C4-2B (cell line): Measurements from ENCODE around the gene DVL1.
"Not testable (repeated sequence)": the region's sequence is repeated elsewhere in the genome, so short reads cannot be mapped to it uniquely, and the experiment has no call there.

ENCODE experiments used
- H3K27ac ChIP-seq: fragments of 450-650 bp; 2 replicates; pipeline ENCODE4 v1.5.1; 2017
- ZFX ChIP-seq: fragments of 450-650 bp; IDR thresholded peaks from 2 replicates; pipeline ENCODE4 v1.6.1; 2017
- TF ChIP-seq, protein P1 (sequence below): fragments of 450-650 bp; conservative IDR thresholded peaks from 2 replicates; pipeline ENCODE4 v1.5.1; 2017; ENCODE audit warnings: mild to moderate bottlenecking

DVL1 gene

DNA sequence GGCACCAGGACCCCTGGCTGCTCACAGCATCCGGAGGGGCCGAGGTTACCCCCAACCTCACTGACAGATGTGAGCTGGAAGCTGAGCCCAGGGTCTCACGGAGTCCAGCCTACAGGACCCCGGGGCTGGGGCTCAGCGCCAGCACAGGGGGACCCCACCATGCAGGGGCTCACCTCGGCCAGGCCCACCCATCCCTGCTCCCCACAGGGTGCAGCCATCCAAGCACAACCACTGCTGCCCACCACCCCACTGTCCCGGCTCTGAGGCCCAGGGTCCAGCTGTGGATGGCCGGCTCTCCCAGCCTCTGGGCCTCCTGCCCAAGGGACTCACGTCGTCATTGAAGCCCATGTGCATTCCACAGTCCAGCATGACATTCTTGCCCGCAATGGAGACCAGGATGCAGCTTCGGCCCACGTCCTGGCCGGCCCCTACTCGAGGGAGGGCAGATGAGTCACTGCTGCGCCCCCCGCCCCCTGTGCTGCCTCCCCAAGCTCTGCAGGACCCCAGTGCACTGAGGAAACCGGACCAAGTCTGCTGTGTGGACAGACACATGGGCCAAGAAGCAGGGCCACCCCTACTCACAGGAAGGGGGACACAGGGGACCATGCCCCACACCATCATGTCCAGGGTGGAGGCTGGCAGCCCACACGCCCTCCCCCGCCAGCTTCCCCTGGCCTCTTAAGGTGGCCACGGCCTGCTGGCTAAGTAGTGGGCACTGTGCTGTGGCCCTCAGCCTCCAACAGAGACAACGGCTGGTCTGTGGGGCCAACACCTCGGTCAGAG is 28.4 kb downstream of the DVL1 start:
- no peak for TF ChIP-seq ZFX
- TF ChIP-seq, protein P1, sequence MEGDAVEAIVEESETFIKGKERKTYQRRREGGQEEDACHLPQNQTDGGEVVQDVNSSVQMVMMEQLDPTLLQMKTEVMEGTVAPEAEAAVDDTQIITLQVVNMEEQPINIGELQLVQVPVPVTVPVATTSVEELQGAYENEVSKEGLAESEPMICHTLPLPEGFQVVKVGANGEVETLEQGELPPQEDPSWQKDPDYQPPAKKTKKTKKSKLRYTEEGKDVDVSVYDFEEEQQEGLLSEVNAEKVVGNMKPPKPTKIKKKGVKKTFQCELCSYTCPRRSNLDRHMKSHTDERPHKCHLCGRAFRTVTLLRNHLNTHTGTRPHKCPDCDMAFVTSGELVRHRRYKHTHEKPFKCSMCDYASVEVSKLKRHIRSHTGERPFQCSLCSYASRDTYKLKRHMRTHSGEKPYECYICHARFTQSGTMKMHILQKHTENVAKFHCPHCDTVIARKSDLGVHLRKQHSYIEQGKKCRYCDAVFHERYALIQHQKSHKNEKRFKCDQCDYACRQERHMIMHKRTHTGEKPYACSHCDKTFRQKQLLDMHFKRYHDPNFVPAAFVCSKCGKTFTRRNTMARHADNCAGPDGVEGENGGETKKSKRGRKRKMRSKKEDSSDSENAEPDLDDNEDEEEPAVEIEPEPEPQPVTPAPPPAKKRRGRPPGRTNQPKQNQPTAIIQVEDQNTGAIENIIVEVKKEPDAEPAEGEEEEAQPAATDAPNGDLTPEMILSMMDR = no peak
- peak overlapping the region; percentile 10 for H3K27ac ChIP-seq

- no peak for TF ChIP-seq ZFX
- TF ChIP-seq, protein P1 = no peak
- H3K27ac ChIP-seq = peak overlapping the region; percentile 69; the same call in 1 of the 2 replicates
Measured at GRCh38 chr1:1319646-1319941, 29.6 kb downstream of the DVL1 start.

DNA sequence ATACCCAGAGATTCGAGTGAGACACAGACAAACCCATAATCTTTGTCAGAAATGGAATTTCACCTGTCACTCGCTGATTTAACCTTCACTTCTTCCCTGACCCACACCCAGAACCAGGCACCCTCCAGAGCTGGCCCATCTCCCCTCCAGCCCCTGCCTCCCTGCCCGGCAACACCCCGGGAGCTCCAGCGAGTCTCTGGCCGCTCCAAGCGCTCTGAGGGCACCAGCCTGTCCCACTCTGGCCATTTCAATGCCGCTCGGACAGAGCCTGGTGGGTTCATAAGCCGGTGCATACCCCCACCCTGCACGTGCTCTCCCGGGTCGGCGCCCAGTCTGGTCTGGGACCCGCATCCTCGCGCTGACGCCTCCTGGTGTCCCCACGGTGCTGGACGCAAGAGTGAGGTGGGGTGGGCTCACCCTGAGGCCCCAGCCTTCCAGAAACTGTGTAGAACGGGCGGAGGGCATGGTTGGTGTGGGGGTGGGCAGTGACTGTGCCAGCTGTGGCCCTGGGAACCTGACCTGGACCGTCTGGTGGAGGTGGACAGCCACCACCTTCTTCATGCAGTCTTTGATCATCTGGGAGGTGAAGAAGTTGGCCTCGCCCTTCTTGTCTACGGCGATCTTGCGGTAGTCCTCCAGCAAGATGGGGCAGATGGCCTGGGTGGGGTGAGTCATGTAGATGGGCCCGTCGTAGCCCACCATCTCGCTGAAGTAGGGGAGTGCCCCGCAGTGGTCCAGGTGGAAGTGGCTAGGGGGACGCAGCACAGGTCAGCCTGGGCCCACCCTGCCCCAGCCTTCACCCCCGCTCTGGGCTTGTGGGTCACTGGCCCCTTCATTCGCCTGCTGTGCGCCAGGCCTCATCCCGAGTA is 30.2 kb downstream of the DVL1 start:
- H3K27ac ChIP-seq = peak overlapping the region; percentile 69
- TF ChIP-seq, protein P1 = no peak
- no peak for TF ChIP-seq ZFX

- peak overlapping the region; percentile 69 for H3K27ac ChIP-seq
- TF ChIP-seq ZFX = no peak
- TF ChIP-seq, protein P1 = no peak
Measured at GRCh38 chr1:1318131-1318652, 31.0 kb downstream of the DVL1 start.

GRCh38 chr1:1317420-1317819 is 31.8 kb downstream of the DVL1 start:
- TF ChIP-seq ZFX = no peak
- TF ChIP-seq, protein P1 = no peak
- peak overlapping the region; percentile 69 for H3K27ac ChIP-seq

- not testable (repeated sequence) for H3K27ac ChIP-seq
Measured at GRCh38 chr1:1316199-1316598, 33.0 kb downstream of the DVL1 start.

DNA sequence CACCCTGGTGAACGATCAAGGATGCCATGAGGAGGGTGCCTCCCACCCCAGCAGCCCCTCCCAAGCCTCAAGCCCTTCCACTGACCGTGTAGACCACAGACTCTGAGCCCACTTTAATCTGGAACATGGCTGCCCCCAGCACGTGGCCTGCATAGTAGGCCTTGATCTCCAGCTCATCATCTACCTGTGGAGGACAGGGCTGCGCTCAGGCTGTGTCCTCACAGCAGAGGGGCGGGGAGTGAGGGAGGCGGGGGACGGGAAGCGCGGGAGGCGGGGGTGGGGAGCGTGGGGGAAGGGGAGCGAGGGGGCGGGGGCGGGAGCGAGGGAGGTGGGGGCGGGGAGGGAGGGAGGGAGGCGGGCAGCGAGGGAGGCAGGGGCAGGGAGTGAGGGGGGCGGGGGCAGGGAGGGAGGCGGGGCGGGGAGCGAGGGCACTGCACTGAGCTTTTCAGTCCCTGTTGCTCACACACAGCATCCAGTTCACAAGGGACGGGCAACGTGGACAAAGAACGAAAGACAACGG is 33.7 kb downstream of the DVL1 start:
- no peak overlapping the region for H3K27ac ChIP-seq

More for the DNA sequence above, 33.7 kb downstream of the DVL1 start:
- TF ChIP-seq, protein P1 = no peak
- no peak for TF ChIP-seq ZFX
